ENCODE measurements around the gene PKDCC.

Gene PKDCC

DNA sequence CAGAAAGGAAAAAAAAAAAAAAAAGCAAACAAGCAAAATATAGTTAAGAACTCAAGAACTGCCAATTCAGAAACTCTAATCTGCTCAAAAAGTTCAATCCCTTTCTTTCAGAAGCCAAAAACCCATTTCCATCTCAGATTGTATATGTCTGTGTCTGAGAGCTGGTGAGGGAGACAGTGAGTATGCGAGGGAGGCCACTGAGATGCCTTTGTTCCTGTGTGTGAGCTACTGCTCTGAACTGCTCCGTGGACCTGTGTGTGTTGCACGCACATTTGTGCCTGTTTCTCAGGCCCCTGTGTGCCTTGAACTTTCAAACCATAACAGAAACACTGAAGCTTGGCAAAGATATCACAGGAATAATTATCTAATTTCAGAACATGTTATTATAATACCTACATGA, 2.5 kb upstream of the PKDCC start:
- peak overlapping the region in 1 of 2 donors; percentile 97 for H3K27ac ChIP-seq
- no peak for DNase-seq (ENCODE audit: low spot score)
- no peak for TF ChIP-seq CTCF (IDR thresholded peaks at IDR 0.05)
- no peak overlapping the region for H3K4me3 ChIP-seq

GRCh38 chr2:42045848-42046748, 1.7 kb upstream of the PKDCC start:
- peak overlapping the region; percentile 97 for H3K4me3 ChIP-seq
- no peak for DNase-seq (ENCODE audit: low spot score)
- H3K27ac ChIP-seq = peak overlapping the region; percentile 96 to 97
- TF ChIP-seq CTCF (IDR thresholded peaks at IDR 0.05) = no peak

DNA sequence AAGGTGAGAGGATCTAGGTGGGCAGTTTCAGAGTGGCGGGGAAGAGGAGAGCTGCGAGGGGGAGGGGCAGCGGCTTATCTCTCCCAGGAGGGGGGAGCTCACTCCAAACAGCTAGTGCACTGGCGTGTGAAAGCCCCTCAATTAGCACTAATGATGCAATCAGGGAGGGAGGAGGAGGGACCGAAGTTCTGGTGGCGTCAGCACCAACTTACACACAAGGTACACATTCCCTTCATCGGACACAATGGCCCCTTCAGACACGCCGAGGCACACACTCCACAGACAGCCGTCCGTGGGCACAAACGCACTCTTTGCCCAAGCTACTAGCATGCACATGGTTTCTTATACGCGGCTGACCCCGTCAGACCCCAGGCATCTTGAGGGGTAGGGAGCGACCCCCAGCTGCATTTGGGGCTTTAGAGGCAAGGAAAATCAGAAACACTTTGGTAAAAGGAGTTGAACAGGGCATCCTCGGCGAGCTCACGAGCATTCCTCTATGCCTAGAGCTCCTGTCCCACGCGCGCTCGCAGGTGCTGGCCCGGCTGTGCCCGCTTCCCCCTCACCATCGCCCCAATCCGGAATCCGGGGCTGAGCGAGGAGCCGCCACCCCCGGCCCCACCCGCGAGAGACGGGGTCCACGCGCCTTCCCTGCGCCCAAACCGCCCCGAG, 868 bp upstream of the PKDCC start:
- no peak for TF ChIP-seq CTCF (IDR thresholded peaks at IDR 0.05)

DNA sequence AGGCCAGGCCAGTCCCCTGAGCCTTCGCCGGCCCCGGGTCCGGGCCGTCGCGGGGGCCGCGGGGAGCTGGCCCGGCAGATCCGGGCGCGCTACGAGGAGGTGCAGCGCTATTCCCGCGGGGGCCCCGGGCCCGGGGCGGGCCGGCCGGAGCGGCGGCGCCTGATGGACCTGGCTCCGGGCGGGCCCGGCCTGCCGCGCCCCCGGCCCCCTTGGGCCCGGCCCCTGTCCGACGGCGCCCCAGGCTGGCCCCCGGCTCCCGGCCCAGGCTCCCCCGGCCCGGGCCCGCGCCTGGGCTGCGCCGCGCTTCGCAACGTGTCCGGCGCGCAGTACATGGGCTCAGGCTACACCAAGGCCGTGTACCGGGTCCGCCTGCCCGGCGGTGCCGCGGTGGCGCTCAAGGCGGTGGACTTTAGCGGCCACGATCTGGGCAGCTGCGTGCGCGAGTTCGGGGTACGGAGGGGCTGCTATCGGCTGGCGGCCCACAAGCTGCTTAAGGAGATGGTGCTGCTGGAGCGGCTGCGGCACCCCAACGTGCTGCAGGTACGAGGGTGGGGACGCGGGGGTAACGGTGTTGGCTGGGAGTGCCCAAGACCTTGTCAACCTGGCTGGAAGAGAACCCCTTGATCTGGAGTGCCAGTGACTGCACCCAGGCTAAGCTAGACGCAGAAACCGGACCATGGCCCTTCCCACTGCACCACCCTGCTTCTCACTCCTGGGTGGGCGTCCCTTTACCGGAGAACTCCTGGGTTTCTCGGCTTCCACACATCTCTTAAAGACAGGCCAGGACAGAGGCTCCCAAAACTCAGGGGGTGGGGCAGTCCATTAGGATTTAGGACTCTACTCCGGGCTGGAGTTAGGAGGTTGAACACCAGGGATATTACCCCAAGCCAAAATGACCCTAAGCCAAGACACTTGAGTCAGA, 739 bp downstream of the PKDCC start:
- DNase-seq (ENCODE audit: low spot score) = no peak
- H3K27ac ChIP-seq = peak overlapping the region; percentile 94 to 97
- H3K4me3 ChIP-seq = peak overlapping the region; percentile 97
- TF ChIP-seq CTCF (IDR thresholded peaks at IDR 0.05) = no peak

More for the DNA sequence above, 868 bp upstream of the PKDCC start:
- Histone ChIP-seq H3K27ac (peak overlapping the region; percentile 96 to 97), H3K4me3 (peak overlapping the region; percentile 97)
- no peak for DNase-seq (ENCODE audit: low spot score)

DNA sequence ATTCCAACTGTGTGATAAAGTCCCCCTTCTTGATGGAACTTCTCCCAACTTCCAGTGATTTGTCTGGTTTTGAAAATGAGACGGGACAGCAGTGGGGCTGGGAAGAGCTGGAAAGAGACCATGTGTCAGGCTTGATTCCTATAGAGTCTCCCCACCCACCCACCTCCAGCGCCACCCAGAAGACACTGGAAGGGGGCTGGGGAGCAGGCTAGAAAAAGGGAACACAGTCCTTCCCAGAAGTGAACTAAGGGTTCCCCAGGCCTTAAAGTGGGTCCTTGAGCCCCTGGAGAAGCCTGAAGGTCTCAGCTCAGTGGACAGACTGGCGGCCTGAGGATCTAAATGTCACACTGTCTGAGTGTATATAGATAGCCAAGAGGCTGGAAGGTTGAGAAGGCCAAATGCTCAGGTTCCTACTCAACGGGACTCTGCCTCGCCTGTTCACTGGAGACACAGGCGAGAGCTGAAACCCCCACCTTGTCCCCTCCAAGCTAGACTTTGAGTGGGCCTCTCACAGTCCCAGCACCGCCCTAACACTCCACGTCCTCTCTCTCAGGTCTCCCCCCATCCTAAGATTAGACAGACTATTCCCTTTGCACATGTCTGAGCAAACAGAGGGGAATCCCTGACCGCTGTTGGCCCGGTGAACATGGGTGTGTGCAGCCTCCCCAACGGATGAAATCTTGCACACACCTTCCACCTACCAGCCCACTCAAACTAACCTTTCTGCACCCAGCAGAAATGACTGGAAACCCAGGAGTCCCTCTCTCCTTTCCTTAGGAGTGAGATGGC, 1.6 kb downstream of the PKDCC start:
- H3K4me3 ChIP-seq = peak overlapping the region; percentile 97

More for the DNA sequence above, 1.6 kb downstream of the PKDCC start:
- no peak for DNase-seq (ENCODE audit: low spot score)
- H3K27ac ChIP-seq = peak overlapping the region; percentile 94 to 97
- TF ChIP-seq CTCF (IDR thresholded peaks at IDR 0.05) = no peak
